GM12878 (cell line): ENCODE measurements around the gene TPCN2.

Source experiments
- ATF3 ChIP-seq: IDR thresholded peaks from 2 replicates; pipeline ENCODE4 v1.6.1; 2011; ENCODE audit warnings: low read depth, mild to moderate bottlenecking, low read length, moderate library complexity, borderline replicate concordance; ENCODE audit errors: extremely low read depth
- CTCF ChIP-seq, 3 experiments: IDR thresholded peaks in 2 of 3; conservative IDR thresholded peaks in 1 of 3; 2 replicates each; pipeline ENCODE4 v1.5.1; 2011; ENCODE audit warnings: low read depth in 3 of 3, low read length in 3 of 3, mild to moderate bottlenecking in 3 of 3, control low read depth in 2 of 3, moderate library complexity in 2 of 3, inconsistent platforms in 1 of 3, mixed read lengths in 1 of 3; ENCODE audit not compliant: control insufficient read depth in 2 of 3, insufficient read depth in 1 of 3; ENCODE audit errors: extremely low read depth in 1 of 3
- E2F4 ChIP-seq: IDR thresholded peaks from 2 replicates; pipeline ENCODE4 v1.6.1; 2012; ENCODE audit warnings: low read depth, low read length, improper control_type of control experiment
- FOS ChIP-seq: IDR thresholded peaks from 3 replicates; pipeline ENCODE4 v1.6.1; 2011; ENCODE audit warnings: borderline replicate concordance; ENCODE audit not compliant: insufficient read length; ENCODE audit errors: extremely low read depth
- GABPA ChIP-seq: IDR thresholded peaks from 2 replicates; pipeline ENCODE4 v1.6.1; 2014; ENCODE audit warnings: antibody characterized with exemption, low read depth, mild to moderate bottlenecking, inconsistent platforms
- NFYB ChIP-seq: IDR thresholded peaks from 2 replicates; pipeline ENCODE4 v1.6.1; 2011; ENCODE audit warnings: low read depth, mild to moderate bottlenecking, low read length, improper control_type of control experiment, moderate library complexity; ENCODE audit not compliant: insufficient read depth
- POLR2A ChIP-seq: IDR thresholded peaks from 2 replicates; pipeline ENCODE4 v1.6.1; 2011; ENCODE audit warnings: low read depth, mild to moderate bottlenecking, low read length
- ZBED1 ChIP-seq: IDR thresholded peaks from 2 replicates; pipeline ENCODE4 v1.6.1; 2016; ENCODE audit warnings: borderline replicate concordance
- ZBTB40 ChIP-seq: fragments of 450-650 bp; IDR thresholded peaks from 2 replicates; pipeline ENCODE4 v1.6.1; 2016; ENCODE audit warnings: mild to moderate bottlenecking, moderate library complexity, borderline replicate concordance
- ZZZ3 ChIP-seq: IDR thresholded peaks from 2 replicates; pipeline ENCODE4 v1.6.1; 2011; ENCODE audit warnings: low read depth; ENCODE audit not compliant: control insufficient read depth, insufficient read length

GRCh38 chr11:69102732-69103615, 54.2 kb downstream of the TPCN2 start:
- TF ChIP-seq FOS (no peak), ATF3 (no peak), ZBTB40 (no peak), ZZZ3 (no peak), GABPA (no peak), CTCF (IDR thresholded peaks at IDR 0.05 in 2 of 3, conservative IDR thresholded peaks at IDR 0.05 in 1 of 3; ENCODE audit: control insufficient read depth in 2 of 3, extremely low read depth in 1 of 3, insufficient read depth in 1 of 3, low read depth in 3 of 3, low read length in 3 of 3) (peak; percentile 9 to 44 (median 38); a peak in 4 of 6 replicates), NFYB (no peak), ZBED1 (no peak), E2F4 (no peak), POLR2A (no peak)
